T-helper 1 cell treated with Interleukin-12 subunit alpha and Interleukin-12 subunit beta and Interleukin-4 antibody, amounts not matched to agents 30 ng/mL and 1 ng/mL, for 36 hours (primary cell): ENCODE data around the gene SLC66A2. TPM values are rescaled to one million over a fixed set of nuclear protein-coding genes. Genes with fewer than 3 reads are reported as not detected.

Experiments used
- intact Hi-C: fragments of 100-400 bp; cut with micrococcal nuclease; formaldehyde crosslinking; loops from one replicate; pipeline ENCODE4 v1.15.1; 2024
- total RNA-seq: library from RNA; stranded (reverse); gene quantifications from 2 replicates; pipeline ENCODE4 v1.2.3, GENCODE V29; 2022

Gene SLC66A2
- total RNA-seq, 1 donor from 2014 or later: 41.1 TPM

- intact Hi-C loops: no loop called here
These were observed 13.3 kb downstream of the SLC66A2 start for GRCh38 chr18:79938196-79938595.

- intact Hi-C loops: no loop called here
These were observed 14.2 kb downstream of the SLC66A2 start for GRCh38 chr18:79937103-79937860.

GRCh38 chr18:79936641-79937040, 14.8 kb downstream of the SLC66A2 start:
- intact Hi-C loops: no loop called here

GRCh38 chr18:79935925-79936324, 15.5 kb downstream of the SLC66A2 start:
- intact Hi-C loops: no loop called here

- intact Hi-C loops: no loop called here
These were observed 16.0 kb downstream of the SLC66A2 start for GRCh38 chr18:79935499-79935898.

- intact Hi-C loops: no loop called here
These were observed 16.4 kb downstream of the SLC66A2 start for GRCh38 chr18:79935098-79935480.

- intact Hi-C loops: no loop called here
These were observed 16.9 kb downstream of the SLC66A2 start for GRCh38 chr18:79934311-79935097.

- intact Hi-C loops: no loop called here
These were observed 17.7 kb downstream of the SLC66A2 start for GRCh38 chr18:79933765-79934164.

GRCh38 chr18:79932907-79933306, 18.5 kb downstream of the SLC66A2 start:
- intact Hi-C loops: no loop called here

GRCh38 chr18:79931475-79931874, 20.0 kb downstream of the SLC66A2 start:
- intact Hi-C loops: no loop called here

- intact Hi-C loops: no loop called here
These were observed 21.3 kb downstream of the SLC66A2 start for GRCh38 chr18:79930020-79930642.

- intact Hi-C loops: no loop called here
These were observed 22.9 kb downstream of the SLC66A2 start for GRCh38 chr18:79928563-79928960.

GRCh38 chr18:79927607-79928562, 23.6 kb downstream of the SLC66A2 start:
- intact Hi-C loops: no loop called here

GRCh38 chr18:79926715-79927606, 24.5 kb downstream of the SLC66A2 start:
- intact Hi-C loops: no loop called here

- intact Hi-C loops: no loop called here
These were observed 25.1 kb downstream of the SLC66A2 start for GRCh38 chr18:79926306-79926705.

- intact Hi-C loops: no loop called here
These were observed 26.4 kb downstream of the SLC66A2 start for GRCh38 chr18:79924814-79925731.

GRCh38 chr18:79923896-79924585, 27.4 kb downstream of the SLC66A2 start:
- intact Hi-C loops: no loop called here

GRCh38 chr18:79922971-79923411, 28.5 kb downstream of the SLC66A2 start:
- intact Hi-C loops: no loop called here
